Vagina (tissue), 2 donors: ENCODE measurements around the gene PDAP1. TPM values are rescaled to one million over a fixed set of nuclear protein-coding genes. Genes with fewer than 3 reads are reported as not detected.
"Not testable (repeated sequence)": the region's sequence is repeated elsewhere in the genome, so short reads cannot be mapped to it uniquely, and the experiment has no call there.

ENCODE experiments used
- DNase-seq, 2 donors: peaks; one replicate each; pipeline ENCODE4 v3.0.0-alpha.2; 2017; ENCODE audit errors: extremely low spot score in 2 of 2
- H3K27ac ChIP-seq: fragments of 200-600 bp; sonication (generic); one replicate; pipeline ENCODE4 v1.5.1; 2019
- H3K27me3 ChIP-seq: fragments of 200-600 bp; sonication (generic); one replicate; pipeline ENCODE4 v1.5.1; 2019
- H3K36me3 ChIP-seq, 2 donors: fragments of 200-600 bp; sonication (generic); one replicate each; pipeline ENCODE4 v1.5.1; 2017 to 2019
- H3K4me1 ChIP-seq: fragments of 200-600 bp; sonication (generic); one replicate; pipeline ENCODE4 v1.5.1; 2019
- H3K4me3 ChIP-seq, 2 donors: fragments of 200-600 bp; sonication (generic); 1 replicate in 1 of 2; 2 replicates in 1 of 2; pipeline ENCODE4 v1.5.1; 2016 to 2019
- H3K9me3 ChIP-seq: fragments of 200-600 bp; sonication (generic); one replicate; pipeline ENCODE4 v1.5.1; 2019
- POLR2A ChIP-seq, 2 donors: fragments of 450-650 bp; IDR thresholded peaks; one replicate each; pipeline ENCODE4 v1.6.1; 2017; ENCODE audit warnings: antibody characterized with exemption in 2 of 2, mild to moderate bottlenecking in 2 of 2, moderate library complexity in 2 of 2
- POLR2AphosphoS5 ChIP-seq, 2 donors: sonication (generic); formaldehyde crosslinking; IDR thresholded peaks; one replicate each; pipeline ENCODE4 v1.9.0; 2017; ENCODE audit warnings: antibody characterized with exemption in 2 of 2, mild to moderate bottlenecking in 2 of 2, low read depth in 1 of 2; ENCODE audit not compliant: insufficient read depth in 1 of 2
- intact Hi-C: fragments of 100-400 bp; cut with DNase I; formaldehyde crosslinking; loops from one replicate; pipeline ENCODE4 v1.15.1; 2023
- total RNA-seq: library from RNA; depleted of rRNA; stranded (reverse); fragments of >200 nt; gene quantifications from one replicate; pipeline ENCODE4 v1.2.3, GENCODE V29; 2016
- TF ChIP-seq, protein P1 (sequence below), 3 experiments: fragments of 450-650 bp in 2 of 3; fragments of 200-600 bp in 1 of 3; sonication (generic) in 1 of 3; IDR thresholded peaks; one replicate each; pipeline ENCODE4 v1.5.1; 2017 to 2019; ENCODE audit warnings: antibody characterized with exemption in 3 of 3, mild to moderate bottlenecking in 2 of 3, moderate library complexity in 2 of 3

The PDAP1 gene
- total RNA-seq, 1 donor from 2014 or later: 48.1 TPM

DNA sequence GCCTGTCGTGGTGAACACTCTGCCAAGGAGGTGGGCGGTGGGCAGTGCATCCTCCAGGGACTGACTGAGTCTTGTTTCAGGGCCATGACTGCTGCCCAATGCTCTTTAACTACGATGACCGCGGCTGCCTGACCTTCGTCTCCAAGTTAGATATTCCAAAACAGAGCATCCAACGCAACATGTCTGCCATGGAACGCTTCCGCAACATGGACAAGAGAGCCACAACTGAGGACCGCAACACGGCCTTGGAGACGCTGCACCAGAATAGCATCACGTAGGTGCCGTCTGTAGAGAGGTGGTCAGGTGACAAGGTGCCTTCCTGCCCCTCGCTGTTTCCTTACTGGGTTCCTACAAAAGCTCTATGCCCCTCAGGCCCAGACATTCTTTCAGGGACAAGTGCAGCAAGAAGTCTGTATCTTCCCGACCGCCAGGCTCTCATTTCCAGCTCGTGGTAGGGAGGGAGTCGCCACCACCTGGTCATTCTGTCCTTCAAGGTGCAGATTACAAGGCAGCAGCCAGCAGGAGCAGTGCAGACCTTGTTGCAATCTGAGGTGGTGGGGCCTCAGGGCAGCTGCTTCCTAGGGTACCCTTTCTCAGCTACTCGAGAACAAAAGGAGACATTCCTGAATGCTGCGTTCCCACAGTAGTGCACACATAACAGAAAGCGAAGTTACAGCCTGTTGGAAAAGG, 48.8 kb downstream of the PDAP1 start:
- intact Hi-C loops: no loop called here
- Histone ChIP-seq H3K4me3 (no peak overlapping the region), H3K27ac (no peak overlapping the region), H3K27me3 (no peaks in the 10 kb centered on the region), H3K9me3 (no peaks in the 10 kb centered on the region), H3K36me3 (peaks cover 0 to 87% of the 10 kb centered on the region in 2 donors), H3K4me1 (no peaks in the 10 kb centered on the region)
- TF ChIP-seq, protein P1, sequence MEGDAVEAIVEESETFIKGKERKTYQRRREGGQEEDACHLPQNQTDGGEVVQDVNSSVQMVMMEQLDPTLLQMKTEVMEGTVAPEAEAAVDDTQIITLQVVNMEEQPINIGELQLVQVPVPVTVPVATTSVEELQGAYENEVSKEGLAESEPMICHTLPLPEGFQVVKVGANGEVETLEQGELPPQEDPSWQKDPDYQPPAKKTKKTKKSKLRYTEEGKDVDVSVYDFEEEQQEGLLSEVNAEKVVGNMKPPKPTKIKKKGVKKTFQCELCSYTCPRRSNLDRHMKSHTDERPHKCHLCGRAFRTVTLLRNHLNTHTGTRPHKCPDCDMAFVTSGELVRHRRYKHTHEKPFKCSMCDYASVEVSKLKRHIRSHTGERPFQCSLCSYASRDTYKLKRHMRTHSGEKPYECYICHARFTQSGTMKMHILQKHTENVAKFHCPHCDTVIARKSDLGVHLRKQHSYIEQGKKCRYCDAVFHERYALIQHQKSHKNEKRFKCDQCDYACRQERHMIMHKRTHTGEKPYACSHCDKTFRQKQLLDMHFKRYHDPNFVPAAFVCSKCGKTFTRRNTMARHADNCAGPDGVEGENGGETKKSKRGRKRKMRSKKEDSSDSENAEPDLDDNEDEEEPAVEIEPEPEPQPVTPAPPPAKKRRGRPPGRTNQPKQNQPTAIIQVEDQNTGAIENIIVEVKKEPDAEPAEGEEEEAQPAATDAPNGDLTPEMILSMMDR (IDR thresholded peaks at IDR 0.05): no peak
- TF ChIP-seq POLR2A (IDR thresholded peaks at IDR 0.05): no peak
- TF ChIP-seq POLR2AphosphoS5 (IDR thresholded peaks at IDR 0.05; ENCODE audit: insufficient read depth in 1 of 2, low read depth in 1 of 2): no peak
- no peak for DNase-seq

DNA sequence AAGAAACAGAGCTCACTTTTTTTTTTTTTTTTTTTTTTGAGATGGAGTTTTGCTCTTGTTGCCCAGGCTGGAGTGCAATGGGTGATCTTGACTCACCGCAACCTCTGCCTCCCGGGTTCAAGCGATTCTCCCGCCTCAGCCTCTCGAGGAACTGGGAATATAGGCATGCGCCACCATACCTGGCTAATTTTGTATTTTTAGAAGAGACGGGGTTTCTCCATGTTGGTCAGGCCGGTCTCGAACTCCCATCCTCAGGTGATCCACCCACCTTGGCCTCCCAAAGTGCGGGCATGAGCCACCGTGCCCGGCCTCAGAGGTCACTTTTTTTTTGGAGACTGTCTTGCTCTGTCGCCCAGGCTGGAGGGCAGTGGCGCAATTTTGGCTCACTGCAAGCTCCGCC, 49.9 kb downstream of the PDAP1 start:
- H3K4me1 ChIP-seq, H3K4me3 ChIP-seq, H3K27ac ChIP-seq, H3K9me3 ChIP-seq, H3K27me3 ChIP-seq, intact Hi-C loops, DNase-seq: not testable (repeated sequence)
- peaks cover 0 to 87% of the 10 kb centered on the region in 2 donors for H3K36me3 ChIP-seq

DNA sequence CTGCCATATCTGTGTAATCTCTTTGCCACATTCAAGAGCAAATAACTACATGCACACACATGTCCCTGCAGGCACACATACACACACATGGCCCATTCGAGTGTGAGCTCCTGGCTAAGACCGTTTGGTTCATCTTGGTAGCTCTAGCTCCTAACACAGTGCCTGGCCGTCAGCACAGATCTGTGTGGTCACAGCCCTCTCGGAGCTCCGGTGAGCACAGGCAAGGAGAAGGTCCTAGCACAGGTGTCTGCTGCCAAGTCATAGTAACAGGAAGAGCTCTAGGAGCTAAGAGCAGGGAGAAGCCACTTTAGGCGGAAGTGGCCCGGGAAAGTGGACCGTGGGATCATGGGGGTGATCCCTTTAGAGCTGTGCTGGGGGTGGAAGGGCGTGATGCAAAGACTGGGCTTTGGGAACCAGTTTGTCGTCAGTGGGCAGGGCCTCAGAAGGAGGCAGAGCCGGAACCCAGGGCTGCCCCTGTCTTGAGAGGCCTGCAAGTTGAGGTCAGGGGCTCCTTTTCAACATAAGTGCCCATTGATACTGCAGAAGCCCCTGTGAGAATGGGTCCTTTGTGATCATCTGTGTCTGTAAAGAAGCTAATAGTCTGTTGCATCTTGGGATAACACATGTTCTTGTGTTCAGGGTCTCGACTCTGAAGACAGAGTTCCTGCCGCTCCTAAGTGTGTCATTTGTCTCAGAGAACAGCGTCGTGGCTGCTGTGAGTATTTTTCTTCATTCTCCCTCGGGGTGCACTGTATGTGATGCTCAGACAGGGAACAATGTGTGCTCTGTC, 50.5 kb downstream of the PDAP1 start:
- TF ChIP-seq, protein P1 (IDR thresholded peaks at IDR 0.05): no peak
- TF ChIP-seq POLR2AphosphoS5 (IDR thresholded peaks at IDR 0.05; ENCODE audit: insufficient read depth in 1 of 2, low read depth in 1 of 2) (no peak), POLR2A (IDR thresholded peaks at IDR 0.05) (no peak)
- H3K9me3 ChIP-seq: no peaks in the 10 kb centered on the region
- H3K27me3 ChIP-seq: no peaks in the 10 kb centered on the region
- H3K4me3 ChIP-seq: no peak overlapping the region
- intact Hi-C loops: no loop called here
- no peak for DNase-seq
- H3K4me1 ChIP-seq: no peaks in the 10 kb centered on the region
- no peak overlapping the region for H3K27ac ChIP-seq
- peaks cover 0 to 87% of the 10 kb centered on the region in 2 donors for H3K36me3 ChIP-seq

DNA sequence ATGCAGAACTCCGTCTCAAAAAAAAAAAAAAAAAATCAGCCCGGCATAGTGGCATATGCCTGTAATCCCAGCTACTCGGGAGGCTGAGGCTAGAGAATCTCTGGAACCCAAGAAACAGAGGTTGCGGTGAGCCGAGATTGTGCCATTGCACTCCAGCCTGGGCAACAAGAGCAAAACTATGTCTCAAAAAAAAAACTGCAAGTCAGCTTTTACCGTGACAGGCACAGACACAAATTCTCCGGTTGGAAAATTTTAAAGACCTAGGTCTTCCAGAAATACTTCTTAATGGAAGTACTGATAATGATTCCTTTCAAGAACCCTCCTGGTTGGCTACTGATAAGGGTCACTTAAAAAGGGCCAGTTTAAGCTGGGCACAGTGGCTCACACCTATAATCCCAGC, 53.3 kb downstream of the PDAP1 start:
- H3K27me3 ChIP-seq: no peaks in the 10 kb centered on the region
- TF ChIP-seq POLR2A (IDR thresholded peaks at IDR 0.05) (no peak), POLR2AphosphoS5 (IDR thresholded peaks at IDR 0.05; ENCODE audit: insufficient read depth in 1 of 2, low read depth in 1 of 2) (no peak)
- TF ChIP-seq, protein P1 (IDR thresholded peaks at IDR 0.05): no peak
- H3K4me1 ChIP-seq: no peaks in the 10 kb centered on the region
- peaks cover 0 to 89% of the 10 kb centered on the region in 2 donors for H3K36me3 ChIP-seq
- no peak for DNase-seq
- H3K9me3 ChIP-seq: no peaks in the 10 kb centered on the region
- no peak overlapping the region for H3K27ac ChIP-seq
- intact Hi-C loops: no loop called here
- H3K4me3 ChIP-seq: no peak overlapping the region

DNA sequence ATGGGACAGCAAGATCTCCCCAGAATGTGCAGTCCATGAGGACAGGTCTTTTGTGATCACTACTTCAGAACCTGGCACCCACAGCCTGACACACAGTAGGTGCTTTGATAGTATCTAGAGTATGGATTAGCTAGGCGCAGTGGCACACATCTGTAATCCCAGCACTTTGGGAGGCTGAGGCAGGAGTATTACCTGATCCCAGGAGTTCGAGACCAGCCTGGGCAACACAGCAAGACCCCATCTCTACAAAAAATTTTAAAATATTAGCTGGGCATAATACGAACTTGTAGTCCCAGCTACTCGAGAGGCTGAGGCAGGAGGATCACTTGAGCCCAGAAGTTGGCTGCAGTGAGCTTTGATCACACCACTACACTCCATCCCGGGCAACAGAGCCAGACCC, 56.1 kb downstream of the PDAP1 start:
- H3K4me3 ChIP-seq: no peak overlapping the region
- no peaks in the 10 kb centered on the region for H3K9me3 ChIP-seq
- H3K27ac ChIP-seq: no peak overlapping the region
- intact Hi-C loops: no loop called here
- no peaks in the 10 kb centered on the region for H3K27me3 ChIP-seq
- peaks cover 0 to 78% of the 10 kb centered on the region in 2 donors for H3K36me3 ChIP-seq
- H3K4me1 ChIP-seq: no peaks in the 10 kb centered on the region
- no peak for TF ChIP-seq POLR2A (IDR thresholded peaks at IDR 0.05)
- TF ChIP-seq POLR2AphosphoS5 (IDR thresholded peaks at IDR 0.05; ENCODE audit: insufficient read depth in 1 of 2, low read depth in 1 of 2): no peak
- TF ChIP-seq, protein P1 (IDR thresholded peaks at IDR 0.05): no peak
- no peak for DNase-seq

DNA sequence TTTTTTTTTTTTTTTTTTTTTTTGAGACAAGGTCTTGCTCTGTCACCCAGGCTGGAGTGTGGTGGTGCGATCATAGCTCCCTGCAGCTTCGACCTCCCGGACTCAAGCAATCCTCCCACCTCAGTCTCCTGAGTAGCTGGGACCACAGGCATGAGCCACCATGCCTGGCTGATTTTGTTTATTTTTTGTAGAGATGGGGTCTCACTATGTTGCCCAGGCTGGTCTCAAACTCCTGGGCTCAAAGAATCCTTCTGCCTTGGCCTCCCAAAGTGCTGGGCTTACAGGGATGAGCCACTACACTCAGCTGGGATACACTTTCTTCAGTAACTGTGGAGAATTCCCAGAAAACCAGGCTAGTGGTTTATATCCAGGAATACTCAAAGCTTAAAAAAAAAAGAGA, 57.8 kb downstream of the PDAP1 start:
- H3K4me3 ChIP-seq, H3K27ac ChIP-seq, DNase-seq, H3K4me1 ChIP-seq, H3K27me3 ChIP-seq, intact Hi-C loops, H3K9me3 ChIP-seq: not testable (repeated sequence)
- peaks cover 0 to 72% of the 10 kb centered on the region in 2 donors for H3K36me3 ChIP-seq
